IPS-18a (cell line): ENCODE measurements around the gene ASB9.

Source experiments
- H3K27ac ChIP-seq: one replicate; pipeline ENCODE4 v1.5.1; 2013; ENCODE audit warnings: low read length
- H3K27me3 ChIP-seq: one replicate; pipeline ENCODE4 v1.6.1; 2013; ENCODE audit warnings: mild to moderate bottlenecking, low read length; ENCODE audit not compliant: control insufficient read depth, insufficient read depth
- H3K36me3 ChIP-seq: one replicate; pipeline ENCODE4 v1.6.1; 2013; ENCODE audit warnings: low read depth, low read length; ENCODE audit not compliant: control insufficient read depth
- H3K4me1 ChIP-seq: one replicate; pipeline ENCODE4 v1.6.1; 2013; ENCODE audit warnings: low read depth, low read length; ENCODE audit not compliant: control insufficient read depth
- H3K4me3 ChIP-seq: one replicate; pipeline ENCODE4 v1.5.1; 2013; ENCODE audit warnings: low read length
- H3K9ac ChIP-seq: one replicate; pipeline ENCODE4 v1.6.1; 2013; ENCODE audit warnings: mild to moderate bottlenecking, low read length, moderate library complexity
- H3K9me3 ChIP-seq: one replicate; pipeline ENCODE4 v1.6.1; 2013; ENCODE audit warnings: low read depth, low read length; ENCODE audit not compliant: control insufficient read depth

Gene ASB9

GRCh38 chrX:15240414-15240813, 29.5 kb downstream of the ASB9 start:
- no peaks in the 10 kb centered on the region for H3K27me3 ChIP-seq
- H3K36me3 ChIP-seq: no peaks in the 10 kb centered on the region
- no peaks in the 10 kb centered on the region for H3K9me3 ChIP-seq
- no peak overlapping the region for H3K9ac ChIP-seq
- no peak overlapping the region for H3K4me3 ChIP-seq
- no peaks in the 10 kb centered on the region for H3K4me1 ChIP-seq
- H3K27ac ChIP-seq: no peak overlapping the region

GRCh38 chrX:15236146-15236545, 33.7 kb downstream of the ASB9 start:
- Histone ChIP-seq H3K9me3 (no peaks in the 10 kb centered on the region), H3K4me1 (no peaks in the 10 kb centered on the region), H3K27me3 (no peaks in the 10 kb centered on the region), H3K36me3 (no peaks in the 10 kb centered on the region), H3K4me3 (no peak overlapping the region), H3K27ac (no peak overlapping the region), H3K9ac (no peak overlapping the region)

- no peak overlapping the region for H3K4me3 ChIP-seq
- no peak overlapping the region for H3K9ac ChIP-seq
- H3K27me3 ChIP-seq: no peaks in the 10 kb centered on the region
- H3K27ac ChIP-seq: no peak overlapping the region
- no peaks in the 10 kb centered on the region for H3K36me3 ChIP-seq
- H3K9me3 ChIP-seq: no peaks in the 10 kb centered on the region
- no peaks in the 10 kb centered on the region for H3K4me1 ChIP-seq
Measured at GRCh38 chrX:15235001-15235400, 34.9 kb downstream of the ASB9 start.

GRCh38 chrX:15233416-15234015, 36.4 kb downstream of the ASB9 start:
- Histone ChIP-seq H3K36me3 (no peaks in the 10 kb centered on the region), H3K27me3 (no peaks in the 10 kb centered on the region), H3K4me3 (no peak overlapping the region), H3K9ac (no peak overlapping the region), H3K4me1 (no peaks in the 10 kb centered on the region), H3K27ac (no peak overlapping the region), H3K9me3 (no peaks in the 10 kb centered on the region)

- H3K27me3 ChIP-seq: no peaks in the 10 kb centered on the region
- no peak overlapping the region for H3K27ac ChIP-seq
- H3K9ac ChIP-seq: no peak overlapping the region
- no peaks in the 10 kb centered on the region for H3K36me3 ChIP-seq
- no peaks in the 10 kb centered on the region for H3K9me3 ChIP-seq
- no peak overlapping the region for H3K4me3 ChIP-seq
- no peaks in the 10 kb centered on the region for H3K4me1 ChIP-seq
Measured at GRCh38 chrX:15224747-15225146, 45.1 kb downstream of the ASB9 start.

GRCh38 chrX:15221321-15221720, 48.6 kb downstream of the ASB9 start:
- Histone ChIP-seq H3K27me3 (no peaks in the 10 kb centered on the region), H3K27ac (no peak overlapping the region), H3K4me1 (no peaks in the 10 kb centered on the region), H3K4me3 (no peak overlapping the region), H3K36me3 (no peaks in the 10 kb centered on the region), H3K9ac (no peak overlapping the region), H3K9me3 (no peaks in the 10 kb centered on the region)

- Histone ChIP-seq H3K4me3 (no peak overlapping the region), H3K4me1 (peaks cover 5% of the 10 kb centered on the region), H3K9me3 (no peaks in the 10 kb centered on the region), H3K36me3 (no peaks in the 10 kb centered on the region), H3K9ac (no peak overlapping the region), H3K27me3 (no peaks in the 10 kb centered on the region), H3K27ac (no peak overlapping the region)
Measured at GRCh38 chrX:15217161-15217560, 52.7 kb downstream of the ASB9 start.

- no peak overlapping the region for H3K4me3 ChIP-seq
- H3K9ac ChIP-seq: no peak overlapping the region
- H3K36me3 ChIP-seq: no peaks in the 10 kb centered on the region
- peaks cover 5% of the 10 kb centered on the region for H3K4me1 ChIP-seq
- H3K27ac ChIP-seq: no peak overlapping the region
- no peaks in the 10 kb centered on the region for H3K9me3 ChIP-seq
- H3K27me3 ChIP-seq: no peaks in the 10 kb centered on the region
Measured at GRCh38 chrX:15216280-15216679, 53.6 kb downstream of the ASB9 start.

- no peaks in the 10 kb centered on the region for H3K36me3 ChIP-seq
- no peaks in the 10 kb centered on the region for H3K27me3 ChIP-seq
- no peaks in the 10 kb centered on the region for H3K9me3 ChIP-seq
- peaks cover 5% of the 10 kb centered on the region for H3K4me1 ChIP-seq
- no peak overlapping the region for H3K27ac ChIP-seq
- no peak overlapping the region for H3K9ac ChIP-seq
- H3K4me3 ChIP-seq: no peak overlapping the region
Measured at GRCh38 chrX:15215366-15215765, 54.5 kb downstream of the ASB9 start.

- no peaks in the 10 kb centered on the region for H3K36me3 ChIP-seq
Measured at GRCh38 chrX:15214588-15214987, 55.3 kb downstream of the ASB9 start.

GRCh38 chrX:15209096-15209495, 60.8 kb downstream of the ASB9 start:
- H3K36me3 ChIP-seq: no peaks in the 10 kb centered on the region
- H3K27me3 ChIP-seq: no peaks in the 10 kb centered on the region
- H3K27ac ChIP-seq: no peak overlapping the region
- H3K9me3 ChIP-seq: no peaks in the 10 kb centered on the region
- peaks cover 2% of the 10 kb centered on the region for H3K4me1 ChIP-seq
- H3K4me3 ChIP-seq: no peak overlapping the region
- H3K9ac ChIP-seq: no peak overlapping the region

More at GRCh38 chrX:15214588-15214987, 55.3 kb downstream of the ASB9 start:
- Histone ChIP-seq H3K4me1 (peaks cover 5% of the 10 kb centered on the region), H3K27ac (no peak overlapping the region), H3K9ac (no peak overlapping the region), H3K4me3 (no peak overlapping the region), H3K9me3 (no peaks in the 10 kb centered on the region), H3K27me3 (no peaks in the 10 kb centered on the region)

- Histone ChIP-seq H3K4me1 (no peaks in the 10 kb centered on the region), H3K9ac (no peak overlapping the region), H3K4me3 (no peak overlapping the region), H3K9me3 (no peaks in the 10 kb centered on the region), H3K27me3 (no peaks in the 10 kb centered on the region), H3K36me3 (no peaks in the 10 kb centered on the region), H3K27ac (no peak overlapping the region)
Measured at GRCh38 chrX:15207994-15208393, 61.9 kb downstream of the ASB9 start.
